Stomach (tissue), 9 donors: ENCODE data around the gene ZC3H12C. TPM values are rescaled to one million over a fixed set of nuclear protein-coding genes. Genes with fewer than 3 reads are reported as not detected.

Experiments
- DNase-seq, 2 donors: peaks; one replicate each; pipeline versions ENCODE4 v3.0.0 to v3.0.0-alpha.2; 2013 to 2019
- H3K27ac ChIP-seq, 5 donors: fragments of 200-600 bp in 4 of 5; sonication (generic) in 4 of 5; one replicate each; pipeline ENCODE4 v1.5.1; 2013 to 2019; ENCODE audit warnings: mild to moderate bottlenecking in 1 of 5, moderate library complexity in 1 of 5
- H3K27me3 ChIP-seq, 3 donors: fragments of 200-600 bp; sonication (generic); one replicate each; pipeline ENCODE4 v1.5.1; 2017 to 2019; ENCODE audit warnings: mixed run types in 1 of 3
- H3K36me3 ChIP-seq, 4 donors: fragments of 200-600 bp; sonication (generic); 1 replicate in 3 of 4; 2 replicates in 1 of 4; pipeline ENCODE4 v1.5.1; 2016 to 2019
- H3K4me1 ChIP-seq, 4 donors: fragments of 200-600 bp; sonication (generic); one replicate each; pipeline ENCODE4 v1.5.1; 2016 to 2019
- H3K4me3 ChIP-seq, 4 donors: fragments of 200-600 bp; sonication (generic) in 3 of 4; one replicate each; pipeline ENCODE4 v1.5.1; 2016 to 2019; ENCODE audit warnings: mild to moderate bottlenecking in 1 of 4
- H3K9me3 ChIP-seq, 4 donors: fragments of 200-600 bp; sonication (generic); one replicate each; pipeline ENCODE4 v1.5.1; 2016 to 2019
- CTCF ChIP-seq, 7 experiments: fragments of 450-650 bp in 4 of 7; fragments of 200-600 bp in 3 of 7; sonication (generic) in 3 of 7; IDR thresholded peaks; one replicate each; pipeline ENCODE4 v1.5.1; 2016 to 2019; ENCODE audit warnings: antibody characterized with exemption in 7 of 7, control low read depth in 2 of 7, mild to moderate bottlenecking in 1 of 7
- EP300 ChIP-seq: sonication (generic); formaldehyde crosslinking; IDR thresholded peaks from one replicate; pipeline ENCODE4 v1.6.1; 2017; ENCODE audit warnings: antibody characterized with exemption
- POLR2A ChIP-seq, 4 donors: fragments of 450-650 bp; IDR thresholded peaks; one replicate each; pipeline ENCODE4 v1.6.1; 2016; ENCODE audit warnings: antibody characterized with exemption in 4 of 4, control low read depth in 2 of 4, mild to moderate bottlenecking in 1 of 4, moderate library complexity in 1 of 4
- POLR2AphosphoS5 ChIP-seq, 3 donors: sonication (generic); formaldehyde crosslinking; IDR thresholded peaks; one replicate each; pipeline ENCODE4 v1.6.1; 2016; ENCODE audit warnings: antibody characterized with exemption in 3 of 3
- WGBS, 5 donors: extraction: QIAGEN DNeasy Blood & Tissue Kit in 3 of 5; methylation state at CpG; one replicate each; pipeline versions ENCODE4 v1.1.5 to v1.1.7; 2013 to 2018; 5-methylcytosine and 5-hydroxymethylcytosine counted together
- intact Hi-C: fragments of 100-400 bp; cut with DNase I; formaldehyde crosslinking; loops from one replicate; pipeline ENCODE4 v1.15.1; 2023; ENCODE audit warnings: low total_unique reads
- polyA plus RNA-seq, 3 donors: library from polyadenylated mRNA; stranded (reverse); fragments of 200-250 nt; gene quantifications; one replicate each; pipeline ENCODE4 v1.2.3, GENCODE V29; 2013
- total RNA-seq, 5 donors: library from RNA; depleted of rRNA; stranded (reverse); fragments of >200 nt; gene quantifications; one replicate each; pipeline versions ENCODE4 v1.1.0 to v1.2.3, GENCODE V29; 2014 to 2016
- donor health status: healthy with polysubstance abuse.
- donor health status: Bipolar disorder and iron deficiency.
- donor health status: healthy.

ZC3H12C gene
- total and polyA plus RNA-seq, 8 donors = 1.3 to 23.2 (median 8.3) TPM

- H3K4me3 ChIP-seq = no peak overlapping the region
- 77 to 89% (median 79%) methylated on average over 7 of the region's 7 CpGs for WGBS, 5 donors
- TF ChIP-seq EP300 = no peak
- TF ChIP-seq CTCF (IDR thresholded peaks at IDR 0.05) = no peak
- TF ChIP-seq POLR2AphosphoS5 (IDR thresholded peaks at IDR 0.05) = no peak
- no peak for TF ChIP-seq POLR2A (IDR thresholded peaks at IDR 0.05)
- no peak for DNase-seq
- no peaks in the 10 kb centered on the region for H3K36me3 ChIP-seq
- H3K27ac ChIP-seq = no peak overlapping the region
- no peaks in the 10 kb centered on the region for H3K9me3 ChIP-seq
- intact Hi-C loops = no loop called here
- no peaks in the 10 kb centered on the region for H3K4me1 ChIP-seq
- H3K27me3 ChIP-seq = no peaks in the 10 kb centered on the region
These were observed 92.4 kb downstream of the ZC3H12C start for GRCh38 chr11:110185599-110185998.

GRCh38 chr11:110186456-110186855, 93.3 kb downstream of the ZC3H12C start:
- no peaks in the 10 kb centered on the region for H3K36me3 ChIP-seq
- 89 to 98% (median 93%) methylated on average over 5 of the region's 5 CpGs for WGBS, 5 donors
- H3K27ac ChIP-seq = no peak overlapping the region
- no peaks in the 10 kb centered on the region for H3K9me3 ChIP-seq
- DNase-seq = no peak
- H3K4me3 ChIP-seq = no peak overlapping the region
- no peaks in the 10 kb centered on the region for H3K4me1 ChIP-seq
- no peaks in the 10 kb centered on the region for H3K27me3 ChIP-seq
- TF ChIP-seq CTCF (IDR thresholded peaks at IDR 0.05) (no peak), EP300 (no peak), POLR2AphosphoS5 (IDR thresholded peaks at IDR 0.05) (no peak), POLR2A (IDR thresholded peaks at IDR 0.05) (no peak)
- intact Hi-C loops = no loop called here

GRCh38 chr11:110186867-110187266, 93.7 kb downstream of the ZC3H12C start:
- Histone ChIP-seq H3K9me3 (no peaks in the 10 kb centered on the region), H3K4me3 (no peak overlapping the region), H3K27ac (no peak overlapping the region), H3K36me3 (no peaks in the 10 kb centered on the region), H3K4me1 (no peaks in the 10 kb centered on the region), H3K27me3 (no peaks in the 10 kb centered on the region)
- 75 to 89% (median 85%) methylated on average over 4 of the region's 4 CpGs for WGBS, 5 donors
- intact Hi-C loops = no loop called here
- no peak for TF ChIP-seq POLR2AphosphoS5 (IDR thresholded peaks at IDR 0.05)
- TF ChIP-seq CTCF (IDR thresholded peaks at IDR 0.05) = no peak
- TF ChIP-seq EP300 = no peak
- TF ChIP-seq POLR2A (IDR thresholded peaks at IDR 0.05) = no peak
- DNase-seq = no peak

- Histone ChIP-seq H3K9me3 (no peaks in the 10 kb centered on the region), H3K4me3 (no peak overlapping the region), H3K4me1 (no peaks in the 10 kb centered on the region), H3K27me3 (no peaks in the 10 kb centered on the region), H3K36me3 (no peaks in the 10 kb centered on the region), H3K27ac (no peak overlapping the region)
- intact Hi-C loops = no loop called here
- no peak for DNase-seq
- 86 to 97% (median 94%) methylated on average over 6 of the region's 6 CpGs for WGBS, 5 donors
- TF ChIP-seq CTCF (IDR thresholded peaks at IDR 0.05) (no peak), POLR2A (IDR thresholded peaks at IDR 0.05) (no peak), EP300 (no peak), POLR2AphosphoS5 (IDR thresholded peaks at IDR 0.05) (no peak)
These were observed 94.5 kb downstream of the ZC3H12C start for GRCh38 chr11:110187731-110188130.
